HuH-7.5 (cell line): ENCODE results near the gene TFF1.

Source experiments
- DNase-seq: peaks from one replicate; pipeline ENCODE4 v3.0.0; 2011; ENCODE audit warnings: low spot score

The TFF1 gene

GRCh38 chr21:42317826-42318746 lies 48.2 kb downstream of the TFF1 start:
- DNase-seq: no peak

GRCh38 chr21:42317341-42317741 lies 49.0 kb downstream of the TFF1 start:
- no peak for DNase-seq

GRCh38 chr21:42316891-42317290 lies 49.4 kb downstream of the TFF1 start:
- DNase-seq: no peak

DNA sequence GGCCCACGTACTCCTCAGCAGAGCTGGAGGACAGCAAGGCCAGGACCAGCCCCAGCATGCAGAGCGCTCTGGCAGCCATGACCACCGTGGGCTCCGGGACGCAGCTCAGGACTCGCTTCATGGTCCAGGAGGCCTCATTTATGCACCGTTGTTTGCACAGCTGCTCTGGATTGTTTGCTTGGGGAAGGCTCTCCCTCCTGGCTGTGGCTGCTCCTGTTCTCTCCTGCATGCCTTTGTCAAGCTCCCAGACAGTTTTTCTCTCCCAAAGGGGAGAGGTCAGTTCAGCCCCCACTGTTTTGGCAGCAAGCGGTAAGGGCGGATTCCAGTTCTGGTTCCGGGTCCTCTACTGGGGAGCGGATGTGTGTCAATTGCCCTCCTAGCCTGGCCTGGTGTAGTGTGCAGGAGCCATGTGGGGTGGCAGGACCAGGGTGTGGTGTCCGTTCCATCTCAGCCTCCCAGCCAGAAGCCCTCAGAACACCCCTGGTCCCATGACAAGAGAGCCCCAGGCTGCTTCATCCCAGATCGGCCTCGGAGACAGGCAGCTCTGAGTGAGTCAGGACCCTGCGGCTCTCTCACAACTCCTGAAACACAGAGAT lies 50.9 kb downstream of the TFF1 start, which contains the start of gene TFF3:
Gene TFF3, minus strand, starts transcription at position 114 of the 596 bp plus-strand sequence. Its CDS starts 35 bp downstream, at position 79.
- peak; percentile 46 for DNase-seq

DNA sequence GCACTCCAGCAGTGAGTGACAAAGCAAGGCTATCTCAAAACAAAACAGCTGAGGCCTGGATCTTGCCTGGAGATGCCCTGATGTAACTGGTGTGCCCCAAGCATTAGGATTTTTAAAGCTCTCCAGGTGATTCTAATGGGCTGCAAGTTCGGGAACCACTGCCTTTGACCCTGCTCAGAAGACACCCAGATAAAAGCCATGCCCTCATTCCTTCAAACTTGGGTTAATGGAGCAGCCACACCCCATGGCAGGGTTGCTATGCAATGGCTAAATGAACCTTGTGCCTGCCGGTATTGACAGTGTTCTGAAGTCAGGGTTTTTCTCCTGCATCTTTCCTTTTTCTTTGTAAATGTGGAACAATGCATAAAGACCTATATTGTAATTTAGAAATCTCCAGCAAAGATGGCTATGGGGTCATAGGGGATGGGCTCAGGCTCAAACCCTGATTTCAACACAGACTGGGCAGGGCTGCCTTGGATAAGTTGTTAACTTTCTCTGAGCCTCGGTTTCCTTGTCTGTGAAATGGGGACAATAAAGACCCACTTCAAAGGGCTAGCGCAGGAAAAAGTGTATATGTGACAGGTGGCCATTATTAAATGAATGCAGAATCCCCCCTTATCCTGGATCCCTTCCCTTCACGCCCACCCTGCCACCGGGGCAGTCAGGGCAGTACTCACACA lies 51.6 kb downstream of the TFF1 start:
- no peak for DNase-seq

DNA sequence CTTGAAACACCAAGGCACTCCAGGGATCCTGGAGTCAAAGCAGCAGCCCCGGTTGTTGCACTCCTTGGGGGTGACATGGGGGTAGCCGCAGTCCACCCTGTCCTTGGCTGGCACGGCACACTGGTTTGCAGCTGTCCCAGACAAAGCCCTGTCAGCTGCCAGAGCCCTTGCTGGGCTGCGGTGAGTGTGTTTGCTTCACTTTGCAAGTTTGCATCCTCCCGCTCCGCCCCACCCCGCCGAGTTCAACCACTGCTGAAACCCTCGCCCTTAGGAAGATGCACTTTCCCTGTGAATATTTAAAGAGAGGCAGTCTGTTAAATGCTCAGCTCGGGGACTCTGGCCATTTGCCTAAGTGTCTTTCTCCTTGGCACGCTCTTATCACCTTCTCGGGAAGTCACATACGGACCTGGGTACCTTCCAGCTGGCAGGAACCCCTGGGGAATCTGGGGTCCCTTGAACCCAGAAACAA lies 52.8 kb downstream of the TFF1 start:
- DNase-seq: no peak

GRCh38 chr21:42312626-42313104 lies 53.7 kb downstream of the TFF1 start:
- DNase-seq: no peak
